A673 (cell line): ENCODE measurements around the gene XYLT1. TPM values are rescaled to one million over a fixed set of nuclear protein-coding genes. Genes with fewer than 3 reads are reported as not detected.

Source experiments
- BruUV-seq: library from RNA; stranded (reverse); fragments of 400-500 nt; replicated peaks from 2 replicates; lab custom pipeline; 2021; lab: Mats Ljungman, UMichigan
- CTCF ChIA-PET: fragments of 300-600 bp; sonication (Branson Sonifier 250); formaldehyde crosslinking; loops from one replicate; lab custom pipeline; 2022; ENCODE audit warnings: antibody characterized with exemption; lab: Charles Lee
- POLR2A ChIA-PET: fragments of 300-600 bp; sonication (Branson Sonifier 250); formaldehyde crosslinking; loops from one replicate; lab custom pipeline; 2022; ENCODE audit warnings: antibody characterized with exemption; ENCODE audit not compliant: low non-redundant PET; lab: Charles Lee
- DNase-seq: peaks from one replicate; pipeline ENCODE4 v3.0.0-alpha.2; 2015; ENCODE audit warnings: low spot score
- H3K27ac ChIP-seq: fragments of 200-600 bp; sonication (generic); 2 replicates; pipeline ENCODE4 v1.5.1; 2016; ENCODE audit warnings: mixed run types, low read depth, mild to moderate bottlenecking, mixed read lengths, antibody characterized with exemption, low read length; ENCODE audit not compliant: poor library complexity, severe bottlenecking
- H3K27me3 ChIP-seq: fragments of 200-600 bp; sonication (generic); replicated peaks from 2 replicates; pipeline ENCODE4 v1.6.1; 2017; ENCODE audit warnings: mixed run types, low read depth, mild to moderate bottlenecking, mixed read lengths, antibody characterized with exemption, low read length; ENCODE audit not compliant: insufficient read depth, poor library complexity
- H3K36me3 ChIP-seq: fragments of 200-600 bp; sonication (generic); 2 replicates; pipeline ENCODE4 v1.6.1; 2016; ENCODE audit warnings: mixed run types, mild to moderate bottlenecking, mixed read lengths, antibody characterized with exemption, low read length; ENCODE audit not compliant: insufficient read depth, poor library complexity, severe bottlenecking
- H3K4me1 ChIP-seq: fragments of 200-600 bp; sonication (generic); 2 replicates; pipeline ENCODE4 v1.6.1; 2017; ENCODE audit warnings: mixed run types, mild to moderate bottlenecking, mixed read lengths, antibody characterized with exemption, low read length; ENCODE audit not compliant: insufficient read depth, poor library complexity, severe bottlenecking
- H3K4me3 ChIP-seq: fragments of 200-600 bp; sonication (generic); 2 replicates; pipeline ENCODE4 v1.5.1; 2016; ENCODE audit warnings: low read depth, mixed run types, mild to moderate bottlenecking, mixed read lengths, low read length; ENCODE audit not compliant: poor library complexity, severe bottlenecking
- H3K9me3 ChIP-seq: fragments of 200-600 bp; sonication (generic); 2 replicates; pipeline ENCODE4 v1.6.1; 2016; ENCODE audit warnings: mixed run types, low read depth, mild to moderate bottlenecking, mixed read lengths, antibody characterized with exemption, low read length; ENCODE audit not compliant: poor library complexity, severe bottlenecking
- CTCF ChIP-seq: fragments of 300-800, 200-600 bp; sonication (generic); conservative IDR thresholded peaks from 2 replicates; pipeline ENCODE4 v1.5.1; 2017; ENCODE audit warnings: low read depth, mild to moderate bottlenecking, antibody characterized with exemption, low read length, moderate library complexity, mixed read lengths
- EZH2 ChIP-seq: fragments of 200-600 bp; sonication (generic); IDR thresholded peaks from 2 replicates; pipeline ENCODE4 v1.6.1; 2017; ENCODE audit warnings: borderline replicate concordance, low read depth, mild to moderate bottlenecking, mixed read lengths, antibody characterized with exemption, low read length; ENCODE audit not compliant: poor library complexity, severe bottlenecking
- intact Hi-C: fragments of 100-400 bp; cut with micrococcal nuclease; formaldehyde crosslinking; loops from one replicate; pipeline ENCODE4 v1.10.0; 2022; ENCODE audit not compliant: unreplicated experiment
- total RNA-seq: library from RNA; stranded (reverse); gene quantifications from 2 replicates; pipeline ENCODE4 v1.2.3, GENCODE V29; 2021

Gene XYLT1
- total RNA-seq, 1 experiment from 2014 or later: 0.64 TPM

- ChIA-PET POLR2A (no interaction called here), CTCF (no interaction called here)
- Histone ChIP-seq H3K4me3 (no peak overlapping the region), H3K27me3 (no peaks in the 10 kb centered on the region), H3K27ac (no peak overlapping the region), H3K4me1 (no peaks in the 10 kb centered on the region), H3K36me3 (no peaks in the 10 kb centered on the region), H3K9me3 (no peaks in the 10 kb centered on the region)
- no peak for TF ChIP-seq EZH2
- no peak for TF ChIP-seq CTCF
- no TSS peak for BruUV-seq
- intact Hi-C loops: no loop called here
- DNase-seq: no peak
Observed at GRCh38 chr16:17518441-17518840, 47.7 kb upstream of the XYLT1 start.

- Histone ChIP-seq H3K4me3 (no peak overlapping the region), H3K4me1 (no peaks in the 10 kb centered on the region), H3K9me3 (no peaks in the 10 kb centered on the region), H3K27ac (no peak overlapping the region), H3K27me3 (no peaks in the 10 kb centered on the region), H3K36me3 (no peaks in the 10 kb centered on the region)
- intact Hi-C loops: no loop called here
- ChIA-PET CTCF (no interaction called here), POLR2A (no interaction called here)
- DNase-seq: no peak
- TF ChIP-seq CTCF (no peak), EZH2 (no peak)
- BruUV-seq: no TSS peak
Observed at GRCh38 chr16:17515421-17516210, 44.9 kb upstream of the XYLT1 start.

- no TSS peak for BruUV-seq
- Histone ChIP-seq H3K36me3 (no peaks in the 10 kb centered on the region), H3K9me3 (no peaks in the 10 kb centered on the region), H3K27me3 (no peaks in the 10 kb centered on the region), H3K4me1 (no peaks in the 10 kb centered on the region), H3K4me3 (no peak overlapping the region), H3K27ac (no peak overlapping the region)
- intact Hi-C loops: no loop called here
- DNase-seq: no peak
- TF ChIP-seq CTCF (no peak), EZH2 (no peak)
- ChIA-PET CTCF (no interaction called here), POLR2A (no interaction called here)
Observed at GRCh38 chr16:17512636-17513220, 42.0 kb upstream of the XYLT1 start.
